Pons (tissue), 1 donor: ENCODE data around the gene MGAT4C.
"Not testable (repeated sequence)": the region's sequence is repeated elsewhere in the genome, so short reads cannot be mapped to it uniquely, and the experiment has no call there.

Source experiments
- DNase-seq: peaks from one replicate; pipeline ENCODE4 v3.0.0-alpha.2; 2016; ENCODE audit warnings: low spot score

The MGAT4C gene

DNA sequence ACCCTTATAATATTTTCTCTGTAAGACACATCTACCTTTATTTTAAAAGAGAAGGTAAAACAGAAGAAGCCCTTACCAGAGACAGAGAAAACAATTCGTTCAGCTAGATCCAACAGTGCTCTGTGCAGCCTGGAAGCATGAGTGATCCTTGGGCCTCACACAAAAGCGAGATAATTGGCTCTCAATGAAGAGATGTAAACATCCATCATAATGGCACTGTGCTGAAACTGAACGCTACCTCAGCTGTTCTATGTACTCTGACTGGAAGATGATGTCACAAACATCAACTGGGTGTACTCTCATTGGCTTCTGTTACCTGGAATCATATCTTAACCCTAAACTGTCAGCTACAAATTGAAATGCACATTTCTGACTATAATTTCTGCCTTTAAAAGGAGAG, at the start of gene MGAT4C:
Gene MGAT4C (minus strand): TSS at position 229 of the 400 bp plus-strand sequence.
- DNase-seq: no peak

DNA sequence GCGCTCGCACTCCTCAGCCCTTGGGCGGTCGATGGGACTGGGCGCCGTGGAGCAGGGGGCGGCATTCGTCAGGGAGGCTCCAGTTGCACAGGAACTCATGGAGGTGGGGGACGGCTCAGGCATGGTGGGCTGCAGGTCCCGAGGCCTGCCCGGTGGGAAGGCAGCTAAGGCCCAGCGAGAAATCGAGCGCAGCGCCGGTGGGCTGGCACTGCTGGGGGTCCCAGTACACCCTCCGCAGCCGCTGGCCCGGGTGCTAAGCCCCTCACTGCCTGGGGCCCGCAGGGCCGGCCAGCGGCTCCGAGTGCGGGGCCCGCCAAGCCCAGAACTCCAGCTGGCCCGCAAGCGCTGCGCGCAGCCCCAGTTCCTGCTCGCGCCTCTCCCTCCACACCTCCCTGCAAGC, 40.2 kb upstream of the MGAT4C start:
- DNase-seq: not testable (repeated sequence)

DNA sequence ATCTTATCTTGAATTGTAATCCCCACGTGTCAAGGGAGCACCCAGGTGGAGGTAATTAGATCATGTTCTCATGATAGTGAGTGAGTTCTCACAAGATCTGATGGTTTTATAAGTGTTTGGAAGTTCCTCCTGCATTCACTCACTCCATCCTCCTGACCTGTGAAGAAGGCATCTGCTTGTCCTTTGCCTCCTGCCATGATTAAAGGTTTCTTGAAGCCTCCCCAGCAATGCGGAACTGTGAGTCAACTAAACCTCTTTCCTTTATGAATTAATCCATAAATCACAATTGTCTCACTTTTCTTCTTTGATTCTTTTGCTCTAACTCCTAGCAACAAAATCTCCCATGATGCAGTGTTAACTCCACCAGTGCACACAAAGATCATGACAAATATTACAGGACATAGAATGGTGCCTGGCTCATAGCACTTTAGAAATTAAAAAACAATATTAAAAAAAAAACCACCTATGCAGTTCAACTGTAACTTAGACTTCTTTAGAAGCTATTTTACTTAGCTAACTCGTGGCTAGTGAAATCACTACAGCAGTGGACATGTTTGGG, 37.6 kb upstream of the MGAT4C start:
- DNase-seq: no peak

DNA sequence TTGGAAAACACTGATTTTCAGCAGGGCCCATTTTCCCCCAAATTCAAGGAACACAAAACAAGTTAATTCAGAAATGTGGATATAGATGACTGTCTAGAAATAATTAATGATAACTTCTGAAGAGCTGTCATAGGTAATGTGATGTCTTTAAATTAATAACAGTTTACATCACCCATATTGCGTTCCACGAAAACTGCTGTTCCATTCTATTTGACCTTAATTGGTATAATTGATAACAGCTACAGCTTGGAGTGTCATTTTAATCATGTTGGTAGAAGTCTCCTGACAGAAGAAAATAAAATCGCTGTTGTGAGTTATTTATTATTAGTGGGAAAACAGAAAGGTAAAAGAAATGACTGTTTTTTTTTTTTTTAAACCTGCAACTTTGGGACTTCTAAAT, 36.3 kb upstream of the MGAT4C start:
- DNase-seq: no peak

DNA sequence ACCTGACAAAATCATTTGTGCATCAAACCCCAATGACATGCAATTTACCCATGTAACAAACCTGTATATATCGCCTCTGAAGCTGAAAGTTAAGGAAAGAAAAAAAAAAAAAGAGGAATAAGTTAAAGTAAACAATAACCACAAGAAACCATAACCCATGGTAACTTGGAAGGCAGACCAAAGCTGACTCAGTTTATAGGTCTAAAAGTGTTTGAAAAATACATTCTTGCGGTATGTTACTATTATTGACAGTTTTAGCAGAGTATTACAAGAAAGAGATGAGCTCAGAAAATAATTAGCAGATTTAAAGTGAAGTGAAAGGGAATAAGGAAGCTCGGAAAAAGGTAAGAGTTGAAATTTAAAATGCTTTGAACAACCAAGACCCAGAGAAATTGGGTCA, 34.4 kb upstream of the MGAT4C start:
- DNase-seq: no peak

DNA sequence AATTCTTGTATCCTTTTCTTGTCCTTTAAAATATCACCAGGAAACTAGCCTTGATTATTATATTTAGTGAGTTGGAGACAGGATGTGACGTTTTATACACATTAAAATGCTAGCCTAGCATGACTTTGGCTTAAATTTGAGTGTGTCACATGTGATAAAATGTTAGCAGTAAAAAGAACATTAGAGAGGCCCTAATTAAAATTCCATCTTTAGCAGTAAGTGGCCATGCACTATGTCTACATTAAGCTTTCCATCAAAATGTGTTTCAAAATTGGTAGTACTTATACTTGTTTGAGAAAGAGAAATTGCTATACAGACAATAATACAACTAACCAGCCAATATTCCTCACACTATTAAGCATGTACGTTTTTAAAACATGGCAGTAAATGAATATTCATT, 29.9 kb upstream of the MGAT4C start:
- no peak for DNase-seq

DNA sequence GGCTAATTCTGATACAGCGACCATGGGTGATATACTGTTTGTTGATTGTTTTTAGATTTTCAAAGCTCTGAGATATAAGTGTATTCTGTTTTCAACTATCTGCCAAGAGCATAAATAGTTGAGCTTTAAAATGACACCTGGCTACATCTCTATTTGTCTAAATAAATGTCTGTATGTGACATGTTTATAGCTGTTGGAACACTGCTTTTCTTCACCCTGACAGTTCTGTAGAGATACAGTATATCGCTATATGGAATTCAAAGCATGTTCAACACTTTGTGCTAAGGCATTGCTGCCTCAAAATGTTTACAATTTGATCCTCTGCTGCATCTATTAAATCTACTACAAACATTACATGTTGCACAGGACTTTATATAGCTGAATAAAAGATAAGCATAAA, 27.4 kb upstream of the MGAT4C start:
- DNase-seq: no peak

DNA sequence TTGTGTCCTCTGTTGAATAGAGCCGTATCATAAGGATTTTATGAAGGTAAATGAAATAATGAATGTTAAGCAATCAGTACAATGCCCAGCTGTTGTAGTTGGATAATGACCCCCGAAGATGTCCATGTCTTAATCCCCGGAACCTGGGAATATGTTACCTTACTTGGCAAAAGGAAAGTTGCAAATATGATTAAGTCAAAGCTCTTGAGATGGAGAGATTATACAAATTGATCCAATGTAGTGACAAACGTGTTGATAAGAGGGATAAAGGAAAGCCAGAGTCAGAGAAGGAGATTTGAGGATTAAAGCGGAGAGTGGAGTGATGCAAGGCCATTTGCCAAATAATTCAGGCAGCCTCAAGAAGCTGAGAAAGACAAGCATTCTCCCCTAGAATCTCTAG, 19.2 kb upstream of the MGAT4C start:
- DNase-seq: no peak

DNA sequence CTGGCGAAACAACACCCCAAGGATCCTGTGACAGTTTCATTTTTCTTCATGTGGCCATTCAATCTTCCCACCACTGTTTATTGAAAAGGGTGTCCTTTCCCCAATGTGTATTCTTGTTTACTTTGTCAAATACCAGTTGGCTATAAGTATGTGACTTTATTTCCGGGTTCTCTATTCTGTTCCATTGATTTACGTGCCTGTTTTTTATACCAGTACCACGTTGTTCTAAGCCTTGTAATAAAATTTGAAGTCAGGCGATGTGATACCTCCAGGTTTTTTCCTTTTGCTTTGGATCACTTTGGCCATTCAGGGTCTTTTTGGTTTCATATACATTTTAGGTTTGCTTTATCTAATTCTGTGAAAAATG, 9.1 kb upstream of the MGAT4C start:
- no peak for DNase-seq

DNA sequence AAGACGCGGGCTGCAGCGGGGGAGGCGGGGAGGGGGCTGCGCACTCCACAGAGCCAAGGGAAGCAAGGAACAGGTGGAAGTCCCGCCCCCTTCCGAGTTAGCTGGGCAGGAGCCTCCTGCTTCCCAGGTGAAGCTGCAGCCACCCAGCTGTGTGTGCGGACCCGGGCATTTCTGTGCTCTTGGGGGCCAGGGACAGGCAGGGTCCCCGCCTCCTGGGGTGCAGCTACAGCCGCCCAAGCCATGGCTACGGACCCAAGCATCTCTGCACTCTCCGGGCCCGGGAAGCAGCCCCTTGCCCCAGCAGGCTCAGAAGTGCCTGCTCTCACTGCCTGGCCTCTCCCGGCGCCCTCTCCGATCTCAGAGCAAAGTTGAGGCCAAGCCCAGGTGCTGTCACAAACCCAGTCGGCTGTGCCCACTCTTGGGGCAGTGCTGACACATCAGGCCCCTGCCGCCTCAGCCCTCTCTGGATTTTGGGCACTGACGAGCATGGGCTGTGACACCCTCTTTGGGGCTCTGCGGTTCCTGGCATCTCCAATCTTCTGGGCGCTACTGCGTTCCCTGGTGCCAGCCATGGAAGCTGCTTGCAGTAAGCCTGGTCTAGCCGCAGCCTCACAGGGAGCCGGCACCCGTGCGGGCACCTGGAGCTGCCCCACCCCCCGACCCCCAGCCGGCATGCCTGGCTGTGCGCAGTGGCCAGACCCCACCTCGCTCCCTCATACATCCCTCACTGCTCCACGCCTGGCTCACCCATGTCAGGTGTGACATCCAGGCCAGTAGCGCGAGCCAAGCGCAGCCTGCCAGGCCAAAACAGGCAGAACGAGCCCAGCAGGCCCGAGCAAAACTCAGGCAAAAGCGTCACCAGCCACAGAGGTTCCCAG, 8.5 kb upstream of the MGAT4C start:
- DNase-seq: no peak

DNA sequence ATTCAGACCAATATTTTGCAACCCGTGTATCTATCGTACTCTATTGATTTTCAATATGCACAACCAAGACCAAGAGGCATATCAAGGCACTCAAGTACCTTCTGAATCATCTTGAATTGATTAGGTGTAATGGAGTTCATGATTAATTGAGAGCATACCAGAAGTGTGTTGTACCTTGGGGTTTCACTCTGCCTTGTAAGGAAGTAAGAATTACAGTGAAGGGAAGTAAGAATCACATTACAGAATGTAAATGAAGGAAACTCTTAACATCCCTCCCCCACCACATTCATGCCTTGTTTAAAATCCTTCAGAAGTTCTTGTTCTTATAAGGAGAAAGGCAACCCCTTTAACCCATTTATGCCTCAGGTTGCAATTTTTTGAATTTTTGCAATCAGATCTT, 5.4 kb upstream of the MGAT4C start:
- no peak for DNase-seq

DNA sequence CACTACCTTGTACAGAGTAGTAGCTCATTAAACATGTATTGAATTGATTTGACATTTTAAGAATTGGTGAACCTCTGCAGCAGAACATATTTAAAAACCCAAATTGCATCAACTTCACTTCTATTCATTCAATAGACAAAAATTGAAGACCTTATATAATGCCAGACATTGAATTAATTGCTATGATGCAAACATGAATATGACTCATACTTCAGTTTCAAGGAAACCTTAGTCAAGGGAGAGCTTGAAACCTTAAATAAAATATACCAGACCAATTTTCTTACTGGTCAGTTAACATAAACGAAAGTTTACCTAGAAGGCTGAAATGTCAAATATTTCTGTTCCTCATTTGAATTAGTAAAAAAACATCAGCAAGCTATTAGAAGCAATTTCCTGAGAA, 5.0 kb upstream of the MGAT4C start:
- no peak for DNase-seq

DNA sequence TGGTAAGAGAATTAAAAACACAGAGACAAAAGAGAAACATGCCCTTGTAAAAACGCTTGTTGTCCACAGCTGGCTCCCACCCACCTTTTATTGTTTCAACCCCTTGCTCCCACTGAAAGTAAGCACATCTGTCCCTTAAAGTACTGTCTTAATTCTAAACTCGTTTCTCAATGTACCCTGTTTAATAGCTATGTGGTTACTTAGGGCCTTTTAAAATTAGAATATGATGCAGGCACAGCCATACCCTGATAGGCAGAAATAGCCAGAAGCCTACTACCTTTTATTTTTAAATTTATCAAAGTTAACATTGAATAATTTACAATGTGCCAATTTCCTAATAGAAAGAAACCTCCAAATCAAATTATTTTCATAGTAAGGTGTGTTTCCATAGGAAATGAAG, 4.0 kb upstream of the MGAT4C start:
- DNase-seq: no peak

DNA sequence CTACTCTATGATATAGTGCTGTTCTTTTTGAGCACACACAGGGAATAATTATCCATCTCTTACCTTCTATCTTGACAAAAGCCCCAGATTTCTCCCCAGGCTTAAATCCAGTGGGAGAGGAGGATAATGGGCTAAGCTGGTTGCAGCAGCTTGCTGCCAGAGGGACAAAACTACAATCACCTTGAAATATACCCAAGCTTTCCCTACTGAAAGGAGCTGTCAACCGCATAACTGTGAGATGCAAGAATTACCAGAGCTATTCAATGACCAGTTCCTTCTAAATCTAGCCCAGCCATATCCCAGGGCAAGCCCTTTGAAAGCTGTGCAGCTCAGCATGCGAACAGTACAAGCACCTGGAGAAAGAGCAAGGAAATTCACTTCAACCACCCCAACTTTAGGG, 943 bp upstream of the MGAT4C start:
- no peak for DNase-seq

DNA sequence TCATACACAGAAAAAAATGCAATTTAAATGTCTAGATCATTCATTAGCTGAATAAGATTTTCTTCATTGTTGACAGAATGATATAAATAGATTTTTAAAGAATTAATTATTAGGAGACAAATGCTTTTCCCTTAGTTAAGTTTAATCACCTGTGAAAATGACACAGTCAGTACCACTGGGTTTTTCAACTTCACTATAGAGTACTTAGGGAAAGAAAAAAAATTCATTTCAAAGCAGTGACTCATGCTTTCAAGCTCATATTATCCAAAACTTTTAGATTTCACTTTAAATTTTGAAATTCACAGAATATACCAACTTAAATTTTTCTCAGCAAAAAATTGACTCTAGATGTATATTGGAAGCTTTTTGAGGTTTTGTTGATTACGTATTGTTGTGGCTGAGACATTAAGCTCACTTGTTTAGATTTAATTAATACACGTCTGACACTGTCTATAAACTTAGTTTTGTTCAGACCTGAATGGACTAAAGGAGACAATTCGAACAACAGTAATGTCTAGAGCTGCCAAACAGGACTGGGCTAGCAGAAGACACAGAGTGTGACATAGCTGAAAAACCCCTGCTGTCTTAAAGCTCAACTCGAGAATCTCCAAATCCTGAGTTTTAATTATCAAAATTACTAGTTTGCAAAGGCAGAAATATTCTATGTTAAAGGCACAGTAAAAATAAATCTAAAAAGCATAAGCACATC, 1.6 kb downstream of the MGAT4C start:
- DNase-seq: no peak

DNA sequence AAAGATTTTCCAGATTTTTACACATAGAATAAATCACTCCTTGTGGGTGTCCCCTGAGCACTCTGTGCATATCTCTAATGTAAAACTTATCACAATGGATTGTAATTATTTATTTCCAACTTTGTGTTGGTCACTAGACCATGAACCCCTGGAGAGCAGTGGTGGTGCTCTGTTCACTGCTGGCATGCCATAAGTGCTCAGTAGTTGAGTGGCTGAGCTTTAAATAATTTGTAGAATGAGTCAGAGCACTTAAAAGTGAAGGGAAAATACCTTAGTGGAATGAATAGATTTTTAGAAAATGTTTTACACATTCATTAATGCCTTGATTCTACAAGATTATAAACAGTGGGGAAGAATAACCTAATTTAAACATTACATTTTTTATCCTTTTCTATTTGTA, 6.3 kb downstream of the MGAT4C start:
- DNase-seq: no peak

DNA sequence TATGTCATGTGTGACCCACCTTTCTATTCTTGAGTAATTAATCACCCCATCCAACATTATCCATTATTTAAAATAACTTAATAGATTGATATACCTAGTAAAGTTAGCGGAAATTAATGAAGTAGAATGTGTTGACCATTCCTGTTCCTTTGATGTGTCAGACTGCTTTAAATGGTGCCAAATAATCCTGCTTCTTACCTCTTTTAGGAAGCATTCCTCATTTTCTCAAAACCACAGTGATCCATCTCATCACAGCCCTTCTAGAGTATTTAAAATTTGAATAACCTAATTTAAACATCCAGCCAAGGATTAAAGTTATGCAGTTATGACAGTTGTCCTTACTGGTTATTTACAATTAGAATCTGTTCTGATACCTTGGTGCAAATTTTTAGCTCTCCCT, 6.9 kb downstream of the MGAT4C start:
- no peak for DNase-seq

DNA sequence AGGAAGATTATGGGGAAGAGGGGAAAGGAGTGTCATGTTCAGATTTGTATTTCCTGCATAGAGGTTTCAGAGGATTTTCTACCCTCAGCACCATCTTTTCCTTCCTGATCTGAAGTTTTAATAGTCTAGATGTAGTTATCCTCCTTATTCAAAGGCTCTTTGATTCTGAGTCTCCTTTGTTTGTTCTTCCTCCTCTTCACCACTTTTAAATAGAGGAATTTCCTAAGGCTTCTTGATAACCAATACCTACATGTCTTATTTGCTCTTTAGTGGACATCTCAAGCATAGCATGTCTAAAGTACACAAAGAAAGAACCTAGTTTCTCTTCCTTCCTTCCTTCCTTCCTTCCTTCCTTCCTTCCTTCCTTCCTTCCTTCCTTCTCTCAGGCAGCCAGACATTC, 8.3 kb downstream of the MGAT4C start:
- no peak for DNase-seq

DNA sequence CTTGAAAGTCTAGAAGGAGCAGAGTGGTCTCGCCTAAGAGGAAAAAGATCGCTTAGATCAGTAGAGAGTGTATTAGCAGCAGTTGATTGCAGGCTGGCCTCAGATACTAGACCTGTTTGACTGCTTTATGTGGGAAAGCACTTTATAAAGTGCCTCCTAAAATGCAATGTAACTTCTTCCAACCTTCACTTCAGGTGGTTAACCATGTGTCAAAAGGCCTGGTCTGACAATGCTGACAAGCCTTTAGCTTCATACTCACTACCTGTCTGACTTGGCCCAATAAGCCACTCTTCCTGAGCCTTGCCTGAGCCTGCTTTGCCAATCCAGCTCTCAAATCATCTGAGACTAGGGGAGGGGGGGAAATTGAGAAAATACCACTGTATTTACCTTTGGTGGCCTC, 14.6 kb downstream of the MGAT4C start:
- DNase-seq: no peak

DNA sequence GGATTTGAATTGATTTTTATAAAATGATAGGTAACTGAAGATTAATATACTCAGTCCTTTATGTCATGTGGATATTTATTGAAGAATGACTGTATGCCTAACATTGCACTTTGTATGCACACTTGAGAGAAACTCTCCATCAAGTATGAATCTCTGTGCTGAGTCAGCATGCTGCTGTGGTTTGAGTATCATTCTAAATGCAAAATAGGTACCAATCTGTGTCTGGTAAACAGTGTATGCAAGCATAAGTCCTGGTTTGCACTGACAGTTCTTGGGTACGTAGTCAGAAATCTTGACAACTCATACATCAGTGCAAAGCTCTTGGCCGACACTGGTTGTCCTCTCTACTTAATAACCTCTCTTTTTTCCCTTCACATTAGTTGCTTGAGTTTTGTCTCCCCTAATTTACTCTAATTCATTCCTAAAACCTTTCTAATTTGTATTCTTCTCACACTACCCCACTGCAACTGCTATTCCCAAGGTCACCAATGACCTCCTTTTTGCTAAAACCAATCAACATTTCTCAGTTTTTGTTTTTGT, 21.8 kb downstream of the MGAT4C start:
- no peak for DNase-seq

DNA sequence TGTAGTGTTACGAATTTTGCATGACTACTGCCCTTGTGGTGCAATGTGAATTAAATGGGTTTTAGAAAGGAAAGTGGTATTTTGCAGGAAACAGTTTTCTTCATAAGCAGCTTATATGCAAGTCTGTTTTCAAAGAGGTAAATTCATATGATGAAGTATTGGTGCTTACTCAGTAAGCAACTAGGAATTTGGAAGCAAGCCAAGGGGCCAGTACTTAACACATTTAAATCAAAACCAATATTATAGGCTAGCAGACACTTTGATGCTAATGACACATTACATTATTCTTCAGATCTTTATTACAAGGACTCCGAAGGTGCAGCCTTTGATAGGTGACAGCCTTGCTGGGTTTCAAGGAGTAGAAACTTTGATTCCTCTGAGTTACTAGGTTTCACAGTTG, 23.1 kb downstream of the MGAT4C start:
- DNase-seq: no peak

DNA sequence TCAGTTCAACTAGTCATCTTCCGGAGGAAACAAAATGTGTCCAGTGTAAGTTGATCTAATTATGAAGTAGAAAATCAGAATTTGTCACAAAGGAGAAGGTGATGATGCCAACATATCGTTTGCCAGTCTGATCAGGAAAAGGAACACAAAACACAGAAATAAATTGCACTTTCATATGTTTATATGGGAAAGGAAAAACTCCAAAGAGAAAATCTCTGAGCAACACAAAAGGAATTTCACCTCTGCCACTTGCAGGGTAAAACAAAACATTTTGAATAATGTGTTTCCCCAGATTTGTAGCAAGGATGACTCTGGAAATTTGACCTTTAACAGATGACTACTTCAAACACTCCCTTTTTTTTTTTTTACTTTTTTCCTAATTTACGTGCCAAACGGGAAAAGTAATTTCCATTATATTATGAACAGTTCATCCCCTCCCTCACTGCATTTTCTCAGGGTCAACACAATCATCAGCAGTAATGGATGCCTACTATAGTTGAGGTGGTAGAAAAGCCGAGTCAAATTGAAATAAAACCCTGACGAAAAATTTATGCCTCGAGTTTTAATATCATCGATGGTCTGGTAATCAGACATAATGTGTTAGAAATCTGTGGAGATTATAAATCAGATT, 25.6 kb downstream of the MGAT4C start:
- DNase-seq: no peak

DNA sequence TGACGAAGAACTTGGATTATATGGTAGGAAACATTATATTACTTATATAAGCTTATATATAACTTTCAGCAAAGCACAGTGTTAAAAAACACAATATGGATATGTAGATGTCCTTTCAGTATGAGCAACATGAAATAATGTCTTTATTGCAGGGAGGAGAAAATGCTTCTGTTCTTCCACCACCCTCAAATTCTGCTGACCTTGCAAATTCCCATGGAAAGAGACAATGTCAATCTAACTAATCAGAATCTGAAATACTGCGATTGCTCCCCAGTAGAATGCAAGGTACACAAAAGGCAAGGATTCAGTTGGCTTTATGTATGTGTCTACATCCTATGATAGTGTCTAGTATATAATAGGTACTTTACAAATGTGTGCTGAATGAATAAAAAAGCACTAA, 26.4 kb downstream of the MGAT4C start:
- no peak for DNase-seq
